Caco-2 (cell line): ENCODE measurements around the gene FBN3. TPM values are rescaled to one million over a fixed set of nuclear protein-coding genes. Genes with fewer than 3 reads are reported as not detected.

ENCODE experiments used
- BruUV-seq: library from RNA; stranded (reverse); fragments of 400-500 nt; replicated peaks from 2 replicates; lab custom pipeline; 2021; lab: Mats Ljungman, UMichigan
- CTCF ChIA-PET: fragments of 300-600 bp; sonication (Branson Sonifier 250); formaldehyde crosslinking; loops from one replicate; lab custom pipeline; 2022; ENCODE audit warnings: antibody characterized with exemption; lab: Charles Lee
- POLR2A ChIA-PET: fragments of 300-600 bp; sonication (Branson Sonifier 250); formaldehyde crosslinking; loops from one replicate; lab custom pipeline; 2022; ENCODE audit warnings: antibody characterized with exemption; lab: Charles Lee
- DNase-seq, 2 experiments: peaks; one replicate each; pipeline versions ENCODE4 v3.0.0 to v3.0.0-alpha.2; 2020 to 2022
- H3K27me3 ChIP-seq: replicated peaks from 2 replicates; pipeline ENCODE4 v1.6.0; 2011; ENCODE audit warnings: low read length; ENCODE audit not compliant: control insufficient read depth, insufficient read depth
- H3K36me3 ChIP-seq: 2 replicates; pipeline ENCODE4 v1.5.1; 2011; ENCODE audit warnings: low read length; ENCODE audit not compliant: control insufficient read depth, insufficient read depth
- H3K4me1 ChIP-seq: fragments of 250-450 bp; sonication (Bioruptor Pico); 2 replicates; pipeline ENCODE4 v1.5.1; 2020; ENCODE audit warnings: mild to moderate bottlenecking
- H3K4me3 ChIP-seq: 2 replicates; pipeline ENCODE4 v1.5.1; 2011; ENCODE audit warnings: low read depth, mild to moderate bottlenecking, control low read depth, low read length
- H3K9me3 ChIP-seq: fragments of 250-450 bp; sonication (Bioruptor Pico); 2 replicates; pipeline ENCODE4 v1.5.1; 2020; ENCODE audit warnings: mild to moderate bottlenecking, moderate library complexity
- H3K27ac Mint-ChIP-seq: one replicate; pipeline ENCODE4 v1.8.0; 2022; ENCODE audit warnings: mixed read lengths; ENCODE audit not compliant: unreplicated experiment
- H3K27me3 Mint-ChIP-seq: one replicate; pipeline ENCODE4 v1.8.0; 2022; ENCODE audit warnings: mixed read lengths; ENCODE audit not compliant: insufficient read depth, unreplicated experiment
- H3K36me3 Mint-ChIP-seq: one replicate; pipeline ENCODE4 v1.8.0; 2022; ENCODE audit warnings: mild to moderate bottlenecking, mixed read lengths; ENCODE audit not compliant: insufficient read depth, unreplicated experiment
- H3K4me1 Mint-ChIP-seq: one replicate; pipeline ENCODE4 v1.8.0; 2022; ENCODE audit warnings: low read depth, mixed read lengths; ENCODE audit not compliant: unreplicated experiment
- H3K4me3 Mint-ChIP-seq: one replicate; pipeline ENCODE4 v1.8.0; 2022; ENCODE audit warnings: mild to moderate bottlenecking, moderate library complexity, mixed read lengths; ENCODE audit not compliant: unreplicated experiment
- H3K9me3 Mint-ChIP-seq: one replicate; pipeline ENCODE4 v1.8.0; 2022; ENCODE audit warnings: mixed read lengths; ENCODE audit not compliant: unreplicated experiment
- CTCF ChIP-seq, 2 experiments: fragments of 200-600 bp in 1 of 2; IDR thresholded peaks; 1 replicate in 1 of 2; 2 replicates in 1 of 2; pipeline versions ENCODE4 v1.5.1 to v1.8.0; 2011 to 2022; ENCODE audit warnings: antibody characterized with exemption in 1 of 2, control low read depth in 1 of 2, inconsistent platforms in 1 of 2, low read depth in 1 of 2, low read length in 1 of 2, mild to moderate bottlenecking in 1 of 2, moderate library complexity in 1 of 2; ENCODE audit not compliant: insufficient read depth in 1 of 2, severe bottlenecking in 1 of 2, unreplicated experiment in 1 of 2
- intact Hi-C: fragments of 100-400 bp; cut with micrococcal nuclease; formaldehyde crosslinking; loops from one replicate; pipeline ENCODE4 v1.10.0; 2022; ENCODE audit not compliant: unreplicated experiment
- total RNA-seq: library from RNA; stranded (reverse); gene quantifications from 2 replicates; pipeline ENCODE4 v1.2.3, GENCODE V29; 2022

FBN3 gene
- total RNA-seq, 1 experiment from 2014 or later: 16.4 TPM

- no peak for TF ChIP-seq CTCF (IDR thresholded peaks at IDR 0.05; ENCODE audit: insufficient read depth in 1 of 2, low read depth in 1 of 2, low read length in 1 of 2, severe bottlenecking in 1 of 2, unreplicated experiment in 1 of 2)
- no peaks in the 10 kb centered on the region for H3K27me3 ChIP-seq
- H3K9me3 ChIP-seq: no peaks in the 10 kb centered on the region
- H3K36me3 ChIP-seq: no peaks in the 10 kb centered on the region
- DNase-seq: no peak
- no peak overlapping the region for H3K4me3 ChIP-seq
- ChIA-PET CTCF (interaction anchor here (0.6 kb wide), 1 partner anchor 23 kb away, joined by 8 read pairs; no protein-coding TSS in a partner anchor), POLR2A (no interaction called here)
- Mint-ChIP-seq H3K27ac (no peak overlapping the region), H3K27me3 (no peaks in the 10 kb centered on the region), H3K36me3 (no peaks in the 10 kb centered on the region), H3K9me3 (no peaks in the 10 kb centered on the region), H3K4me1 (no peaks in the 10 kb centered on the region), H3K4me3 (no peak overlapping the region)
- no TSS peak for BruUV-seq
- H3K4me1 ChIP-seq: peaks cover 5% of the 10 kb centered on the region
- intact Hi-C loops: no loop called here
Observed at GRCh38 chr19:8115805-8116396, 33.5 kb downstream of the FBN3 start.

GRCh38 chr19:8113017-8113416 is 36.4 kb downstream of the FBN3 start:
- Mint-ChIP-seq H3K27ac (no peak overlapping the region), H3K4me3 (no peak overlapping the region), H3K4me1 (no peaks in the 10 kb centered on the region), H3K27me3 (no peaks in the 10 kb centered on the region), H3K36me3 (no peaks in the 10 kb centered on the region), H3K9me3 (no peaks in the 10 kb centered on the region)
- intact Hi-C loops: no loop called here
- BruUV-seq: no TSS peak
- peak; percentile 77 to 79 for DNase-seq
- Histone ChIP-seq H3K4me3 (no peak overlapping the region), H3K27me3 (no peaks in the 10 kb centered on the region), H3K36me3 (no peaks in the 10 kb centered on the region; the same call in 1 of the 2 replicates), H3K9me3 (no peaks in the 10 kb centered on the region), H3K4me1 (peaks cover 5% of the 10 kb centered on the region)
- TF ChIP-seq CTCF (IDR thresholded peaks at IDR 0.05; ENCODE audit: insufficient read depth in 1 of 2, low read depth in 1 of 2, low read length in 1 of 2, severe bottlenecking in 1 of 2, unreplicated experiment in 1 of 2): no peak
- ChIA-PET CTCF (interaction anchor here (0.6 to 0.8 kb wide), 2 partner anchors 84 to 111 kb away, joined by 3 read pairs; no protein-coding TSS in a partner anchor), POLR2A (interaction anchor here (0.5 to 0.7 kb wide), 2 partner anchors 77 to 170 kb away, joined by 5 to 8 read pairs; partner anchors contain the start of gene TIMM44)

GRCh38 chr19:8111376-8111775 is 38.0 kb downstream of the FBN3 start:
- ChIA-PET POLR2A (no interaction called here), CTCF (no interaction called here)
- Mint-ChIP-seq H3K9me3 (no peaks in the 10 kb centered on the region), H3K36me3 (no peaks in the 10 kb centered on the region), H3K4me1 (no peaks in the 10 kb centered on the region), H3K4me3 (no peak overlapping the region), H3K27me3 (no peaks in the 10 kb centered on the region), H3K27ac (no peak overlapping the region)
- Histone ChIP-seq H3K4me1 (peaks cover 5% of the 10 kb centered on the region), H3K9me3 (no peaks in the 10 kb centered on the region), H3K36me3 (no peaks in the 10 kb centered on the region; the same call in 1 of the 2 replicates), H3K27me3 (no peaks in the 10 kb centered on the region), H3K4me3 (no peak overlapping the region)
- no peak for DNase-seq
- TF ChIP-seq CTCF (IDR thresholded peaks at IDR 0.05; ENCODE audit: insufficient read depth in 1 of 2, low read depth in 1 of 2, low read length in 1 of 2, severe bottlenecking in 1 of 2, unreplicated experiment in 1 of 2): no peak
- intact Hi-C loops: no loop called here
- no TSS peak for BruUV-seq
